NCI-H2196 (cell line): Measurements from ENCODE around the gene KRTAP4-3.
"Not testable (repeated sequence)": the region's sequence is repeated elsewhere in the genome, so short reads cannot be mapped to it uniquely, and the experiment has no call there.

Source experiments
- DNase-seq: peaks from one replicate; lab custom pipeline; 2025; ENCODE audit not compliant: unreplicated experiment; lab: John Stamatoyannopoulos, UW

KRTAP4-3 gene

DNA sequence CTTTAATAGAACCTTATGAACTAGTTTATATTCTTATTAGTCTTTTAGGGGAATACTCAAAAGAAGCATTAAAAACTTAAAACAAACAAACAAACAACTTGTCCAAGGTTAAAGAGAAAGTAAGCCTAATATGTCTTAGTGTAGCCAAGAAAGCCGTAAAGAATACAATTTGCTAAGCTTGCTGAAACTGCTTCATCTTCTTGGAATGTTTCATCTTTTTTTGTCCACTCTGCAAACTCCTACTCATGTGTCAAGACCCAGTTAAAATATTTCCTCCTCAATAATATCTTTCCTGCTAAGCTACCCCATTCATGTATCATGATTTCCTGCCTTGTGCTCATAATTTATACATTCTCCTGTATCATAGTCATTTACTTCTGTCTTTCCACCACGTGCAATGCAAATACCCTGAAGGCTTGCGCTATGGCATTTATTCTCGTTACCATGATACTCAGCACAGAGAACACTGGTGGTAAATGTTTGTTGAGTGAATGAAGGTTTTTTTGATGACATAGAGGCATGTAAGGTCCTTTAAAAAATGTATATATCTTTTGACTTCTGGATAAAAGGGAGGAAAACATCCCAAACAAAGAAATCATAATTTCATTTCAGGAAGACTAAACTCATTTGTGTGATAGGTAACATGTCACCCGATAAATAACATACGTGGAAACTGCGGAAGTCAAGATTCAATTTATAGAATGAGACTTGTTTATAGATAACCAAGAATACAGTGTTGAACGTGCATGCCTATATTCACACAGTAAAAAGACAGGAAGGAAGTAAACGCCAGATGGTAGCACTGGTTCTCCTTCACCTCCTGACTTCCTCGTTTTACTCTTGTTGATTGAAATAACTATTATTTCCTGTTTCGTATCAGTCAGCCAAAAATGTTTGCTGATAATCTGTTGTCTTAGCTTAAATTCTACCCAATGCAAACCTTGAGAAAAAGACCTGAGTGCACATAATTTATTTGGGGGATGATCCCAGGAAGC, 48.0 kb downstream of the KRTAP4-3 start:
- not testable (repeated sequence) for DNase-seq

DNA sequence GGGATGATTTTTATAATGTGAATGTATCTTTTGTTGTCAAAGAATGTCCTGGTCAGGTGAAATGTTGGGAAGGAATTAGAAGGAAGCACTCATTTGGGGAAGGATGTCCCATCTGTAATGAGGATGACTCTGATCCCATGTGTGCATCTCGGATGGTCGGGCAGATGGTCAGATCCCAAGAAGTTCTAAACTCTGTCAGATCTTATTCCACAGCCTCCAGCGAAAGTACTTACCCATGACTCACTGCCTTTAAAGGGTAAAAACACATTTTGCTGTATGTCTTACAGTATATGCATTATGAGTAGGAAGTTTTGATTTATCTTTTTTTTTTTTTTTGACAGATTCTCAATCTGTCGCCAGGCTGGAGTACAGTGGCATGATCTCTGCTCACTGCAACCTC, 49.3 kb downstream of the KRTAP4-3 start:
- DNase-seq = no peak

DNA sequence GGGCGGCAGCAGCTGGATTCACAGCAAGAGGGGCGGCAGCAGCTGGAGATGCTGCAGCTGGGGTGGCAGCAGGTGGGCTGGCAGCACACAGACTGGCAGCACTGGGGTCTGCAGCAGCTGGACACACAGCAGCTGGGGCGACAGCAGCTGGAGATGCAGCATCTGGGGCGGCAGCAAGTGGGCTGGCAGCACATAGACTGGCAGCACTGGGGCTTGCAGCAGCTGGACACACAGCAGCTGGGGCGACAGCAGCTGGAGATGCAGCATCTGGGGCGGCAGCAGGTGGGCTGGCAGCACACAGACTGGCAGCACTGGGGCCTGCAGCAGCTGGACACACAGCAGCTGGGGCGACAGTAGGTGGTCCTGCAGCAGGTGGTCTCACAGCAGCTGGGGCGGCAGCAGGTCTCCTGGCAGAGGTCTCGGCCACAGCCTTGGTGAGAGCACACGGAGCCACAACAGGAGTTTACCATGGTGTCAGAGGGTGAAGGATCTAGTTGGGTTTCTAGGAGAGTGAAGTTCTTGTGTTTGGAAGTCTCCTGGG, 50.1 kb downstream of the KRTAP4-3 start, which contains the start of gene KRTAP4-11:
Gene KRTAP4-11, minus strand, starts transcription at position 528 of the 541 bp plus-strand sequence. Its CDS starts 58 bp downstream, at position 470.
- not testable (repeated sequence) for DNase-seq
